SIG-M5 (cell line): ENCODE results near the gene PIN1.
A peak's percentile ranks its signal among the peaks of the same experiment; 100 is the strongest.
"Not testable (repeated sequence)": the region's sequence is repeated elsewhere in the genome, so short reads cannot be mapped to it uniquely, and the experiment has no call there.

Experiments
- DNase-seq: peaks from one replicate; lab custom pipeline; 2025; lab: John Stamatoyannopoulos, UW

Gene PIN1

DNA sequence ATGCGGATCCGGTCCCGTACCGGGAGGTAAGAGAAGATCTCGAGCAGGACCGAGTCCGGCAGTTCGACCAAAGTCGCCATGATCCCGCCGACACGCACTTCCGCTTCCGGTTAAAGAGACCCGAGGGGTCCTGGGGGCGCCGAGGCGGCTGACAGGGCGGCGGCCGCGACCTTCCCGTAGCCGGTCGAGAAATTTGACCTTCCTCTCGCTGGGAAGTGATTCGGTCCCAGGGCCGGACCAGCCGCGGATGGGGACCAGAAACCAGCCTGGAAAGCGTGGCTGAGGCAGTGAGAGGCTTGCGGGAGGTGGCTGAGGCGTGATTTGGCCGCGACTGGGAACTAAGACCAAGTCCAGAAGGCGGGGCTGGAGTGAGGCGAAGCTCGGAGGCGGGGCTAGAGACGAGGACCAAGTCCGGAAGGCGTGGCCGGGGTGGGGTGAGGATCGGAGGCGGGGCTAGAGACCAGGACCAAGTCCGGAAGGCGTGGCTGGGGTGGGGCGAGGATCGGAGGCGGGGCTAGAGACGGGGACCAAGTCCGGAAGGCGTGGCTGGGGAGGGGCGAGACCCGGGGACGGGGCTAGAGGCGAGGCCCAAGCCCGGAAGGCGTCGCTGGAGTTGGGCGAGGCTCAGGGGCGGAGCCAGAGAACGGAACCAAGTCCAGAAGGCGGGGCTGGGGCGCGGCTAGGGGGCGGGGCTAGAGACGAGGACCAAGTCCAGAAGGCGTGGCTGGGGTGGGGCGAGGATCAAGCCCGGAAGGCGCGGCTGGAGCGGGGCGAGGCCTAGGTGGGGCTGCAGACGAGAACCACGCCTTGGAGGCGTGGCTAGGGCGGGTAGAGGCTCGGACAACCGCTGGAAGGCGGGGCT, 16.2 kb upstream of the PIN1 start, which contains the start of gene FBXL12:
Gene FBXL12 (minus strand): TSS at position 346 of the 862 bp plus-strand sequence. CDS start 266 bp downstream, at position 80.
- peak; percentile 89 for DNase-seq

GRCh38 chr19:9819596-9819909, 15.6 kb upstream of the PIN1 start:
- DNase-seq: peak; percentile 72

DNA sequence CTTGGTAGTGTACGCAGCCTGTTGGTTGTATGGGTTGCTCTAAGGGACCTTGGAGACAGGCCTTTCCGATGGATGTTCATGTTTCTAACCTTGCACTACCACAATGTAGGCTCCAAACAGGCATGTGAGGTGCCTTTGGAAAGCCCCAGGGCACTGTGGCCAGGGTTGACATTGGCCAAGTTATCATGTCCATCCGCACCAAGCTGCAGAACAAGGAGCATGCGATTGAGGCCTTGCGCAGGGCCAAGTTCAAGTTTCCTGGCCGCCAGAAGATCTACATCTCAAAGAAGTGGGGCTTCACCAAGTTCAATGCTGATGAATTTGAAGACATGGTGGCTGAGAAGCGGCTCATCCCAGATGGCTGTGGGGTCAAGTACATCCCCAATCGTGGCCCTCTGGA, 15.1 kb upstream of the PIN1 start:
- not testable (repeated sequence) for DNase-seq

DNA sequence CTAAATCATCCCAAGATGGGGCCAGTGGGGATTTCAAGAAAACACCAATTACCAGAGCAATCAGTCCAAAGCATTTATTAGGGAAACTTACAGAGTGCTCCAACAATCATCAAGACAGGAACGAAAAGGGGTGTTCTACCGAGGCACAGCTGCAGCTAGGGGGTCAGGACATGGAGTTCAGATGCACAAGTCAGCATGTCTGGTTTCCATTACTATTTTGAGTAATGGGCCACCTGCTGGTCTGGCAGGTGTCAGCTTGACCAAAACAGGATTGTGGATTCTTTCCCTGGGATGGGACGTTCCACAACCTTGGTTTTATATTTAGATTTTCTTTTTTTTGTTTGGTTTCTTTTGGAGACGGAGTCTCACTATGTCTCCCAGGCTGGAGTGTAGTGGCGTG, 11.3 kb upstream of the PIN1 start:
- no peak for DNase-seq

DNA sequence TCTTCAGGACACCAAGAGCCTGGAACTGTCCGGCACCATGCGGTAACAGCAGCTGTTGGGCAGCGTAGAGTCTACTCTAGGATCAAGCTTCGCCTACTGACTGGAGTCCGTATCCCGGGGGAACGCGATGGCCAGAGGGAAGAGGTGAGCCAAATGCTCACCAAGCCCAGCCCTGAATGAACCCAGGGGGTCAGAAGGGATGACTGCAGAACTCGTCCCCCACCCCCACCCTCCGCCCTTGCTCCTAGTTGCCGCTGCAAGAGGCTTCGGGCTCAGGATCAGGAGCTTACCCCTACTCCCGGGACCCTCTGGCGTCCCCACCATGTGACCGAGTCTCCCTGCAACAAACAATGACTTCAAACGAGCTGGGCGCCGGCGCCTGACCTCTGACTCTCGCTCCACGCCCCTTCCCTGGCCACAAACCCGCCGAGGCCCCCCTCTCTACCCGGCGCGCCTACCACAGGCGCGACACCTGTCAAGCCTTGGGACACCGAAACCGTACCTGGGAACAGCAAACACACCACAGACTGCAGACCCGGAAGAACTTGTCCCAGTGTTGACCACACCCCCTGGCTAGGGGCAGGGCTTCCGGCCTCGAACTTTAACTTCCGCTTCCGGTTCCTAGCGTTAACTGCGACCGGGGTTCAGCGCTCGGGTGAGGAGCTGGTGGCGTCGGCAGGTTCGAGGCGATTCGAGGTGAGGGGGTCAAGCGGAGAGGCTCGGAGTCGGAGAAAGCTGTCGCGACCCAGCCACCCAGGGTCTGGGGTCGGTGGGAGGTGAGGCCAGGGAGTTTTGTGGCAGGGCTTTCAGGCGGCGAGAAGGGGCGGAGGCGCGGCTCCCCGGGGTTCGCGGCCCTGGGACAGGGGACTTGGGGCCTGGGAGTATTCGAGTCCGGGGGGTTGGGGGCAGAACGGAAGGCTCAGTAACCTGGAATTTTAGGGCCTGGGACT, 7.6 kb upstream of the PIN1 start, which contains the start of gene UBL5:
Gene UBL5 (plus strand): TSS at position 630 of the 950 bp plus-strand sequence. CDS start 420 bp downstream, outside the sequence.
- DNase-seq: peak; percentile 2

- no peak for DNase-seq
These were observed 6.5 kb upstream of the PIN1 start for GRCh38 chr19:9828551-9829063.

DNA sequence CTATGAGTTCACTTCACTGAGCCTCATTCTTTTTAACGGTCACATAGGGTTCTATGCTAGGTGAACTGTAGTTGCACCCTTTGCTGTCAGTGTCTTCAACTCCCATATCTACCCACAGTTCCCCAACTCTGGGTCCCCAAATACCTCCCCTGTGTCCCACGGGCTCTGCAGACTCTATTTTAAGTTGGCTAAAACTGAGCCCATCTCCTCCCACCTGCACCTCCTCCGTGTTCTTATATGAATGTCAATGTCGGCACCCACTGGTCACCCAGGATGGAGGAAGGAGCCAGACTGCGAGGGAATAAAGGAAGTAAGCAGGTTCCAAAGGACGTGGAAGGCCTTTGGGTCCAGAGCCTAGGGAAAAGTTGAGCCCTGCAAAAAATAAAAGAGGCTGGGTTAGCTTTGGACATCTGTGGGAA, 802 bp upstream of the PIN1 start:
- no peak for DNase-seq

- no peak for DNase-seq
These were observed 410 bp downstream of the PIN1 start for GRCh38 chr19:9835507-9835949.

- DNase-seq: no peak
These were observed 903 bp downstream of the PIN1 start for GRCh38 chr19:9836021-9836420.

- DNase-seq: no peak
These were observed 3.2 kb downstream of the PIN1 start for GRCh38 chr19:9838324-9838723.

- no peak for DNase-seq
These were observed 4.3 kb downstream of the PIN1 start for GRCh38 chr19:9839415-9839814.

DNA sequence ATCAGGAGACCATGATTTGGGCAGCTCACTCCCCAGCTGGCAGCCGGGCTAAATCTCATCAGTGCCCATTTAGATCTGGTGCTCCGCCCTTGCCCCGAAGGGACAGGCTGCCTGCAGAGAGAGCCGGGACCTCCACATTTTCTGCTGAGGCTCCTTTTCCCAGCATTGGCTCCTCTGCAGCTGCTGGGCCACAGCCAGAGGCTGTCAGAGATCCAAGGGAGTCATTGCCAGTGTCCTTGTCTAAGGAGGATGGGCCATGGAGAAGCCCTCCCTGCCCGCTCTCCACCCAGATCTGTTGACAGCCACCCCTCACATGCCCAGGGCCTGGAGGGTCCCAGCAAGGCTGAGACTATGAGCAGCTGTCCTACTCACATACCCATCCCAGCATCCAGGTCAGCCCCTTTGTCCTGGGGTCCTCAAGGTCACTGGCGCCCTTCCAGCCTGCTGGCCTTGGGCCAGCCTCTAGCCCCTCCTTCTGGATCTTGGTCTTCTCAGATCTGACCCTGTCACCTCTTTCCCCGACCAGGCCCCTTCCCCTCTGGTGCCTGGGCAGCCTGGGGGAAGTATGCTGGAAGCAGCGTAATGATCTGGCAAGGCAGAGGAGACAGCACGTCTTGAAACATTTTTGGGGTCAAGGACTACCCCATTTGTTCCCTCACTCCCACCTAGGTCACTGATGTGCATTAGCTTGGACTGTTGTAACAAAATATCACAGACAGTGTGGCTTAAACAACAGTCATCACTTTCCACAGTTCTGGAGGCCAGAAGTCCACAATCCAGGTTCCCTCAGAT, 7.9 kb downstream of the PIN1 start:
- DNase-seq: no peak

- not testable (repeated sequence) for DNase-seq
These were observed 8.6 kb downstream of the PIN1 start for GRCh38 chr19:9843626-9844273.

DNA sequence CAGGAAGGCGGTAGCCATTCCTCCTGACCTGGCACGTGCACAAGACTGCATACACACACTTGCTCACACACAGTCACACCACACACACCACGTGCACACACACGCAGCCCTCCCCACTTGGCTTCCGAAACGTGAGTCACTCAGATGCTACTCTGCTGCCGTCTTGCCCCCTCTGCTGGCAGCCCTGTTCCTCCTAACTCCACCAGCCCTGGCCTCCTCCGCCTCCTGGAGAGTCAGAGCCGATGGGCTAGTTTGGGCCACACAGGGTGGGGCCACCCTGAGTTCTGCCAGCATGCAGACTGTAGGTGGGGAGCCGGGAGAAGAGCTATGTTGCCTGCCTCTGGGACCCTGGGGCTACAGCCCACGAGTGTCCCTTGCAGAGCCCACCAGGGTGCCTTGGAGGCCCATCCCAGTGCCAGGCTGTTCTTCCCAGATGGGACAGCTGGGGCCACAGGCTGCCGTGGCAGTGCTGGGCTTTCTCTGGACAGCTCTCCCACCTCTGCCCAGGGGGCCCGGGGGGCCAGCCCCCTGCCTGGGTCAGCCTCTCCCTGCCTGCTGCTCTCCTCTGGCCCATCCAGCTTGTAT, 12.1 kb downstream of the PIN1 start:
- no peak for DNase-seq

DNA sequence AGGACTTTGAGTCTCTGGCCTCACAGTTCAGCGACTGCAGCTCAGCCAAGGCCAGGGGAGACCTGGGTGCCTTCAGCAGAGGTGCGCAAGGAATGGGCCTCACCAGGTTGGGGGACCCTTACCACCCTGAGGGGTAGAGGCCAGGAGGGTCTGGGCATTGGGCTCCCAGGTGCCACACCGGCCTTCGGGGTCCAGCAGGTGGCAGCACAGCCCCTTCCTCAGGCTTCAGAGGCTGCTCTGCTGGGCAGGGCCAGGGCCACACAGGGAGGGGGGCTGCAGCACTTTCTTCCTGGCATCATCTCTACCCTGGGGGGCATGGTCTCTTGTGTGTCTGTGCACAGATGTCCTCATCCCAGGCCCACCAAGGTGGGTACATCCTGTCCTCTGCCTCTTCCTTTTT, 12.9 kb downstream of the PIN1 start:
- DNase-seq: no peak

DNA sequence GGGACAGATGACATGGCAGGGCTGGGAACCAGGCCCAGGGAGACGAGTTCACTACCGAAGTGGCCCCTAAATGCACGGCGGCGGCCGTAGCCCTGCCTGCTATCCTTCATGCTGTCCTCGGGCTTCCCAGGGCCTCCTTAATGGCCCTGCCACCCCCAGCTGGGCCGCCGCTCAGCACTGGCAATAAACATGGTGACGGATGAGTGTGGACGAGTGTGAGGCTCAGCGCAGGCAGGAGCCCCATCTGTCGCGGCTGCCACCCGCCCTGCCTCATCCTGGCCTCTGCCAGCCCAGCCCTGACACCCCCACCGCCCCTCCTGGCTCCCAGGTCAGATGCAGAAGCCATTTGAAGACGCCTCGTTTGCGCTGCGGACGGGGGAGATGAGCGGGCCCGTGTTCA, 13.6 kb downstream of the PIN1 start:
- DNase-seq: no peak

DNA sequence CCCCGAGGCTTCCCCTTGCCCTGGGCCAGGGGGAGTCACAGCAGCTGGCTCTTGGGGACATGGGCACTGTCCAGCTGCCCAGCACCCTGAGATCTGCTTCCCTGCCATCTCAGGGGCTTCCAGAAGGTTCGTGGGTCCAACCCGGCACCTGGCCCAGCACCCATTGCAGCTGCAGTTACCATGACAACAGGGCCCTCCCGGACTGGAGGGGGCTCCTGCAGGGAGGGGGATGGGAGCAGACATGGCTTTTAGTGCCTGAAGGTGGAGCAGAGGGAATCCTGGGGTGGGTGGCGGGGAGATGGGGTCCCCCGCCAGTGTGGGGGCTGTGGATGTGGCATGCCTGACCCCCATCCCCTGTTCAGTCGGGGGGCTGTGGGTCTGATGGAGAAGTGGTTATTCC, 14.7 kb downstream of the PIN1 start:
- DNase-seq: no peak

- DNase-seq: no peak
These were observed 15.3 kb downstream of the PIN1 start for GRCh38 chr19:9850235-9850959.

- DNase-seq: no peak
These were observed 19.2 kb downstream of the PIN1 start for GRCh38 chr19:9854282-9854846.

DNA sequence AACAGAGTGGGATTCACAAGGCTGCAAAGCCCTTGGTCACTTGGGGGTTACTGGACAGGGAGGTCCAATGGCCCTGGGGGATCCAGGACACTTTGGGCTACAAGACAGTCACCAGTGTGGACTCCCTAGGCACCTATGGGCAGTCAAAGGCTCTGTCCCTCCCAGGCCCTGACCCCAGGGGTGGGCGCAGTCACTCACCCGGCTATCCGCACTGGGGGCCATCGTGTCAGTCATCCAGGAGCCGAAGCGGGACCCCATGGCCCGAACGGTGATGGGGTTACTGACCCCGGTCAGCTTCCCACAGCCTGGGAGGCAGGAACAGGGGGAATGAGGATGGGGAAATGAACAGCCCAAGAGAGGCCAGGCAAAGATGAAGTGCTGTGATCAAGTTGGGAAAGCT, 21.5 kb downstream of the PIN1 start:
- DNase-seq: no peak
